ENCODE measurements around the gene MTSS2.
"Not testable (repeated sequence)": the region's sequence is repeated elsewhere in the genome, so short reads cannot be mapped to it uniquely, and the experiment has no call there.

Gene MTSS2

DNA sequence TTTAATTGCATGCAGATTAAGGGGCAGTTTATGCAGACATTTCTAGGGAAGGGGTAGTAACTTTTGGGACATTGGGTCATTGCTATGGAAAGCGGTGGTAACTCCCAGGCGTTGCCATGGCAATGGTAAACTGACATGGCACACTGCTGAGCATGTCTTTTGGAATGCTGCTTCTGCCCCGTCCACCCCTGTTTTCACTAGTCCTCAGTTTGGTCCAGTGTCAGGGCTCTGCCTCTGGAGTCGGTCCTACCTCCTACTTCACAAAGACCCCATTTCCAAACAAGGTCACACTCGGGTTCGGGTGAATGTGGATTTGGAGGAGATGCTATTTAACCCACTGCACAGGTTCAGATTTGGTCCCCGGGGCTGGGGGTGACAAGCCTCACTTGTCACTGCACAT lies 36.6 kb downstream of the MTSS2 start:
- H3K9me3 ChIP-seq (ENCODE audit: control insufficient read depth, low read depth, low read length): no peaks in the 10 kb centered on the region
- H3K9ac ChIP-seq (ENCODE audit: low read length): no peak overlapping the region
- no peaks in the 10 kb centered on the region for H3K36me3 ChIP-seq (ENCODE audit: control insufficient read depth, low read depth, low read length)
- H3K27ac ChIP-seq (ENCODE audit: low read length): no peak overlapping the region
- H3K4me3 ChIP-seq (ENCODE audit: low read length): no peak overlapping the region
- H3K27me3 ChIP-seq (ENCODE audit: control insufficient read depth, insufficient read depth, low read length): no peaks in the 10 kb centered on the region
- peaks cover 3% of the 10 kb centered on the region for H3K4me1 ChIP-seq (ENCODE audit: control insufficient read depth, low read depth, low read length)

DNA sequence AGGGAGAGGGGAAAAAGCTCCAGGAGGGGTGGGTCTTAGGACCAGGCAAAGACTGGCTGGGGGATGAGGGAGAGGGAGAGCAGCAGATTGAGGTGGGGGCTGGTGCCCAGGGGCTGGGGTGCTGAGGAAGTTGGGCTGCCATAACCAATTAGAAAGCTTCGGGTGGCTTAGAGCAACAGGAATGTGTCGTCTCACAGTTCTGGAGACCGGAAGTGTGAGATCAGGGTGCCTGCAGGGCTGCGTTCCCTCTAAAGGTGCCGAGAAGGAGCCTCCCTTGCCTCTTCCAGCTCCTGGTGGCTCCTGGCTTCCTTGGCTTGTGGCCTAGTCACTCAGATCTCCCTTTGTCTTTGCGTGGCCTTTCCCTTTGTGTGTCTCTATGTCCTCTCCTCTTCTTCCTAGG lies 37.2 kb downstream of the MTSS2 start:
- Histone ChIP-seq H3K9me3 (ENCODE audit: control insufficient read depth, low read depth, low read length) (no peaks in the 10 kb centered on the region), H3K36me3 (ENCODE audit: control insufficient read depth, low read depth, low read length) (no peaks in the 10 kb centered on the region), H3K27me3 (ENCODE audit: control insufficient read depth, insufficient read depth, low read length) (no peaks in the 10 kb centered on the region), H3K27ac (ENCODE audit: low read length) (no peak overlapping the region), H3K9ac (ENCODE audit: low read length) (no peak overlapping the region), H3K4me3 (ENCODE audit: low read length) (no peak overlapping the region), H3K4me1 (ENCODE audit: control insufficient read depth, low read depth, low read length) (no peaks in the 10 kb centered on the region)

DNA sequence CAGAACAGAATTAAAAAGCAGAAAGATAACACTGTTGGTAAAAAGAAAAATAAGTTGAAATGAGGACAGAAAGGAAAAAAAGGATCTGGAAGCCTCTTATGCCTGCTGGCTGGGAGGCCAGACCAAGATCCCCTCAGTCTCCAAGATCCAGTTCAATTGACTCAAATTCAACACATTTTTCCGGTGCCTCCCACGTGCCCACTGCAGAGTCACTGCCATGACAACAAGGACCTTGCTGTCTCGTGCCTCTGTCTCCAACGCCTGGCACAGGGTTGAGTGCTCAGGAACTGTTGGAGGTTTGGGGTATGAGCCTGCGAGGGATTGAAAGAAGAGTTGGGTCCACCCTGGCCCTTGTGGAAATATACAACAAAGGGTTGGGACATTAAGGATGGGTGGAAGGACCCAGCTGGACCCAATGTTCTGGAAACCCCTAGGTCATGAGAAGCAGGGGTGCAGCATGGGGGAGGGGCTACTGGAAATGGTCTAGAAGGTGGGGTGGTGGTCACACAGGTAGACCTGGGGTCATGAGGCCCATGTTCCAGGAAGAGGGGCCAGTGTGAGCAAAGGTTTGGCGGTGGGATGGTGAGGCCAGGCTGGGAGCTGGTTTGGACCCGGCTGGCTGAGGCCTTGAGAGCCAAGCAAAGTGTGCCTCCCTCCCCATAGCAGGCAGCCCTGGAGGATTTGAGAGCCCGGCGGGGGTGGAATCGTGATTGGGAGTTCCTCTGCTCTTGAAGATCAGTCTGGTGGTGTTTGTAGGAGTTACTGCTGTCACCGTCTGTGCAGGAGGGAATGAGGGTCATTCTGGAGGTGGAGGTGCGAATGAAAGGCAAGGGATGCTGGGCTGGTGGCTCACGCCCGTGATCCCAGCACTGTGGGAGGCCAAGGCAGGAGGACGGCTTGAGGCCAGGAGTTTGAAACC lies 38.2 kb downstream of the MTSS2 start:
- Histone ChIP-seq H3K9me3 (ENCODE audit: control insufficient read depth, low read depth, low read length) (no peaks in the 10 kb centered on the region), H3K4me1 (ENCODE audit: control insufficient read depth, low read depth, low read length) (no peaks in the 10 kb centered on the region), H3K36me3 (ENCODE audit: control insufficient read depth, low read depth, low read length) (no peaks in the 10 kb centered on the region), H3K27me3 (ENCODE audit: control insufficient read depth, insufficient read depth, low read length) (no peaks in the 10 kb centered on the region), H3K9ac (ENCODE audit: low read length) (no peak overlapping the region), H3K4me3 (ENCODE audit: low read length) (no peak overlapping the region), H3K27ac (ENCODE audit: low read length) (no peak overlapping the region)

DNA sequence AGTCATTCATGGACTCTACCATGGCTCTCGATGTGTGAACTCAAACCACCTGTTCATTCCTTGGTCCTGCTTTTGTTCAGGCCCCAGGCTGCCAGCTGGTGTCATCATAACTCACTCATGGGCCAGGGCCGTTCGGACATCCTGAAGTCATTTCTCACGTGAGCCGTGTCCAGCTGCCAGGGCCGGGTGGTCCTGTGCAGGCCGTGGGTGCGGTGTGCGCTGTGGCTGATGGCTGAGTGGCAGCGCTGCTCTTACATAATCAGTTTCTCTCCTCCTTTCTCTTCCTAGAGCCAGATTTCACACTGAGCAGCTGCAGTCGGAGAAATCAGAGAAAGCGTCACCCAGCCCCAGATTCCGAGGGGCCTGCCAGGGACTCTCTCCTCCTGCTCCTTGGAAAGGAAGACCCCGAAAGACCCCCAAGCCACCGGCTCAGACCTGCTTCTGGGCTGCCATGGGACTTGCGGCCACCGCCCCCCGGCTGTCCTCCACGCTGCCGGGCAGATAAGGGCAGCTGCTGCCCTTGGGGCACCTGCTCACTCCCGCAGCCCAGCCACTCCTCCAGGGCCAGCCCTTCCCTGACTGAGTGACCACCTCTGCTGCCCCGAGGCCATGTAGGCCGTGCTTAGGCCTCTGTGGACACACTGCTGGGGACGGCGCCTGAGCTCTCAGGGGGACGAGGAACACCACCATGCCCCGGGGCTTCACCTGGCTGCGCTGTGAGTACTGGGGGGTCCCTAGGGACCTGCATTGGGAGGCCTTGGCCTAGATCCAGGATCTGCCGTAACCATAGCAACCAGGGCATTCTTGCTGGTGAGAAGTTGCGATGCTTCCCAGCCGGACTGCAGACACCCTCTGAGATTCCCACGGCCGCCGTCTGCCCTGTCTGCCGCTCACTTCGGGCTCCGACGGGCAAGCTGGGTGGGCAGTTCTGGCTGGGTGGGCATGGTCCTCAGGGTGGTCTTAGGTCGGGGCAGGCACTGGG lies 39.3 kb downstream of the MTSS2 start, which contains the start of gene IL34:
TSS of gene IL34 (plus strand) at position 300 of the 982 bp plus-strand sequence. CDS start at position 689, 389 bp downstream.
- Histone ChIP-seq H3K9ac (ENCODE audit: low read length) (no peak within 1 kb of the TSS), H3K27me3 (ENCODE audit: control insufficient read depth, insufficient read depth, low read length) (no peaks in the 10 kb centered on the region), H3K27ac (ENCODE audit: low read length) (no peak within 1 kb of the TSS), H3K36me3 (ENCODE audit: control insufficient read depth, low read depth, low read length) (no peaks in the 10 kb centered on the region), H3K9me3 (ENCODE audit: control insufficient read depth, low read depth, low read length) (no peaks in the 10 kb centered on the region), H3K4me3 (ENCODE audit: low read length) (no peak within 1 kb of the TSS), H3K4me1 (ENCODE audit: control insufficient read depth, low read depth, low read length) (no peaks in the 10 kb centered on the region)

DNA sequence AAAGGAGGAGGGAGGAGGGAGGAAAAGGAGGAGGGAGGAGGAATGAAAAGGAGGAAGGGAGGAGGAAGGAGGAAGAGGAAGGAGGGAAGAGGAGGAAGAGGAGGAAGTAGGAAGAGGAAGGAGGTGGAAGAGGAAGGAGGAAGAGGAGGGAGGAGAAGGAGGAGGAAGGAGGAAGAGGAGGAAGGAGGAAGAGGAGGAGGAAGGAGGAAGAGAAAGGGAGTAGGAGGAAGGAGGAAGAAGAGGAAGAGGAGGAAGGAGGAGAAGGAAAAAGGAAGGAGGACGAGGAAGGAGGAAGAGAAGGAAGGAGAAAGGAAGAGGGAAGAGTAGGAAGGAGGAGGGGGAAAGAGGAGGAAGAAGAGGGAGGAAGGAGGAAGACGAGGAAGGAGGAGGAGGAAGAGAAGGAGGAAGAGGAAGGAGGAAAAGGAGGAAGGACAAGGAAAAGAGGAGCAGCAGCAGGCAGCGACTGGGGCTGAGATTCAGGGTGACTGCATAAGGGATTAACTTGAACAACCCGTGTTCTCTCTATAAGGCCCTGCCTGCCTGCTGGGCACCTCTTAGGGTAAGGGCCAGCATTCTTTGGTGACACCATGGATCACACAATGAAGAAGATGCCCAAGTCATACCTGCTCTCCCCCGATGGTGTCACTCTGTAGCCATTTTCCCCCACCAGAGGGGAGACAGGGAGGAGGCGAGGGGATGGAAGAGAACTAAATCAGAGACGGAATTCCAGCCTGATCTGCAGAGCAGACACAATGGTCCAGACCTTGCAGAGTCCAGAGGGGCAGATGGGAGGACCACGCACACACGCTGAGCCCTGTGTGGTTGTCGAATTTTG lies 40.9 kb downstream of the MTSS2 start:
- Histone ChIP-seq H3K4me3 (ENCODE audit: low read length) (no peak overlapping the region), H3K9me3 (ENCODE audit: control insufficient read depth, low read depth, low read length) (no peaks in the 10 kb centered on the region), H3K4me1 (ENCODE audit: control insufficient read depth, low read depth, low read length) (no peaks in the 10 kb centered on the region)

DNA sequence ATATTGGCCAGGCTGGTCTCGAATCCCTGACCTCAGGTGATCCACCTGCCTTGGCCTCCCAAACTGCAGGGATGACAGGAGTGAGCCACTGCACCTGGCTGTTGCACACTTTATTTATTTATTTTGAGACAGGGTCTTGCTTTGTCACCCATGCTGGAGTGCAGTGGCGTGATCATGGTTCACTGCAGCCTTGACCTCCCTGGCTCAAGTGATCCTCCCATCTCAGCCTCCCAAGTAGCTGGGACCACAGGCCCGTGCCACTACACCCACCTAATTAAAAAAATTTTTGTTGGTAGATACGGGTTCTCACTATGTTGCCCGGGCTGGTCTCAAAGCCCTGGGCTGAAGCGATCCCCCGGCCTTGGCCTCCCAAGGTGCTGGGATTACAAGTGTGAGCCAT lies 42.6 kb downstream of the MTSS2 start:
- not testable (repeated sequence) for H3K9me3 ChIP-seq (ENCODE audit: control insufficient read depth, low read depth, low read length); H3K27ac ChIP-seq (ENCODE audit: low read length); H3K4me3 ChIP-seq (ENCODE audit: low read length)

More for the DNA sequence above, 40.9 kb downstream of the MTSS2 start:
- Histone ChIP-seq H3K27me3 (ENCODE audit: control insufficient read depth, insufficient read depth, low read length) (no peaks in the 10 kb centered on the region), H3K9ac (ENCODE audit: low read length) (no peak overlapping the region), H3K36me3 (ENCODE audit: control insufficient read depth, low read depth, low read length) (no peaks in the 10 kb centered on the region), H3K27ac (ENCODE audit: low read length) (no peak overlapping the region)

DNA sequence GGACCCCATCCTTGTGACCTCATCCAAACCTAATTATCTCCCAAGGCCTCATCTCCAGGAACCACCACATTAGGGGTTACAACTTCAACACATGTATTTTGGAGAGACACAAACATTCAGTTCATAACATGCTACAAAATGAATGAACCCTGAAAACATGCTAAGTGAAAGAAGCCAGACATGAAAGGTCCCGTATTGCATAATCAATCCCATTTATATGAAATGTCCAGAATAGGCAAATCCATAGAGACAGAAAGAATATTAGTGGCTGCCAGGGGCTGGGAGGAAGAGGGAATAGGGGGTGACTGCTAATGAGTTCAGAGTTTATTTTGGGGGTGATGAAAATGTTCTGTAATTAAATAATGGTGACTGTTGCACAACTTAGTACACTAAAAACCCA lies 43.2 kb downstream of the MTSS2 start:
- no peaks in the 10 kb centered on the region for H3K4me1 ChIP-seq (ENCODE audit: control insufficient read depth, low read depth, low read length)
- H3K27ac ChIP-seq (ENCODE audit: low read length): no peak overlapping the region
- no peak overlapping the region for H3K4me3 ChIP-seq (ENCODE audit: low read length)

More for the DNA sequence above, 42.6 kb downstream of the MTSS2 start:
- H3K9ac ChIP-seq (ENCODE audit: low read length); H3K4me1 ChIP-seq (ENCODE audit: control insufficient read depth, low read depth, low read length); H3K27me3 ChIP-seq (ENCODE audit: control insufficient read depth, insufficient read depth, low read length); H3K36me3 ChIP-seq (ENCODE audit: control insufficient read depth, low read depth, low read length): not testable (repeated sequence)

DNA sequence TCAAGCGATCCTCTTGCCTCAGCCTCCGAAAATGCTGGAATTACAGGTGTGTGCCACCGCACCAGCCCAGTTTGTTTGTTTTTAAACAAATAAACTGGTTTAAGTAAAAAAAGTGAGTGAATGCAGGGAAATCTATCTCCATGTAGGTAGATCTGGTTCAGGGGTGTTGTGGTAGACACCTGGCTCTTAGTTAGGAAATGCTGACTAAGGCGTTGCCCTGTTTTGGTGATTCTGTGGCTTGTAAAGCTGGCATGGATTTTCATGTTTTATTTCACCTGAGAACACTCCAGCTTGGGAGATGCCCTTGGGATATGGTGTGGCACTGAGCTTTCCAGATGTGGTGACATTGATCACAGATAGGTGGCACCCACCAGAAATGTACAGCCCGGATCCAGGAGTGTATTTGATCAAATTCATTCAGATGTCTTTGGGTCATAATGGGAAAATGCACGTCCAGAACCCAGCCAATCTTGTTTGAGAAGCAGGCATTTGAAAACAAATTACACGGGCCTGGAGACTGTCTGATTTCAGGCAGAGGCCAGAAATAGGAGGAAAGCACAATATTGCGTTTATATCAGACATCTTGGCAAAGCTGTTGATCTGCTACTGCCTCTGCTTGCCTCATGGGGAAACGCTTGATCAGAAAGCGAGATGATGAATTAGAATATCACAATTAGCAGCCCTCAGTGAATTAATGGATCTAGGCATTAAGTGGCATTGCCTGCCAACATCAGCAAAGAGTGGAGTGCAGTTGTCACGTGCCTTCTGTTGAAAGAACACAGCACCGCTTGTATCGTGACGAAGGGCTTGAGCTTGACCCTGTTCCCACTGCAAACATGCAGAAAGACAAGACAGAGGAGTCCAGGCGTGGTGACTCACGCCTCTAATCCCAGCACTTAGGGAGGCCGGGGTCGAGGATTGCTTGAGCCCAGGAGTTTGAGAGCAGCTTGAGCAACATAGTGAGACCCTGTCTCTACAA lies 46.8 kb downstream of the MTSS2 start:
- Histone ChIP-seq H3K27me3 (ENCODE audit: control insufficient read depth, insufficient read depth, low read length) (no peaks in the 10 kb centered on the region), H3K4me1 (ENCODE audit: control insufficient read depth, low read depth, low read length) (peaks cover 6% of the 10 kb centered on the region), H3K9me3 (ENCODE audit: control insufficient read depth, low read depth, low read length) (no peaks in the 10 kb centered on the region), H3K27ac (ENCODE audit: low read length) (no peak overlapping the region), H3K36me3 (ENCODE audit: control insufficient read depth, low read depth, low read length) (no peaks in the 10 kb centered on the region), H3K4me3 (ENCODE audit: low read length) (no peak overlapping the region), H3K9ac (ENCODE audit: low read length) (no peak overlapping the region)

More for the DNA sequence above, 43.2 kb downstream of the MTSS2 start:
- Histone ChIP-seq H3K9me3 (ENCODE audit: control insufficient read depth, low read depth, low read length) (no peaks in the 10 kb centered on the region), H3K9ac (ENCODE audit: low read length) (no peak overlapping the region), H3K27me3 (ENCODE audit: control insufficient read depth, insufficient read depth, low read length) (no peaks in the 10 kb centered on the region), H3K36me3 (ENCODE audit: control insufficient read depth, low read depth, low read length) (no peaks in the 10 kb centered on the region)
